Chondrocyte (in vitro differentiated cells): ENCODE measurements around the gene PRKAG3. TPM values are rescaled to one million over a fixed set of nuclear protein-coding genes. Genes with fewer than 3 reads are reported as not detected.

Experiments
- DNase-seq: peaks from one replicate; pipeline ENCODE4 v3.0.0; 2021; ENCODE audit warnings: mixed read lengths, low spot score
- H3K27ac Mint-ChIP-seq: one replicate; pipeline ENCODE4 v1.8.0; 2021; ENCODE audit warnings: mild to moderate bottlenecking, moderate library complexity, mixed read lengths; ENCODE audit not compliant: unreplicated experiment
- H3K27me3 Mint-ChIP-seq: 2 replicates; pipeline ENCODE4 v1.8.0; 2021; ENCODE audit warnings: low read depth, mixed read lengths
- H3K36me3 Mint-ChIP-seq: 2 replicates; pipeline ENCODE4 v1.8.0; 2021; ENCODE audit warnings: low read depth, mixed read lengths
- H3K4me1 Mint-ChIP-seq: 2 replicates; pipeline ENCODE4 v1.8.0; 2021; ENCODE audit warnings: low read depth, mild to moderate bottlenecking, mixed read lengths
- H3K4me3 Mint-ChIP-seq: one replicate; pipeline ENCODE4 v1.8.0; 2021; ENCODE audit warnings: mild to moderate bottlenecking, moderate library complexity, mixed read lengths; ENCODE audit not compliant: unreplicated experiment
- H3K9me3 Mint-ChIP-seq: 2 replicates; pipeline ENCODE4 v1.8.0; 2021; ENCODE audit warnings: low read depth, mixed read lengths
- total RNA-seq: library from RNA; stranded (reverse); gene quantifications from 3 replicates; pipeline ENCODE4 v1.2.1, GENCODE V29; 2021
- TF ChIP-seq, protein P1 (sequence below): fragments of 200-600 bp; sonication (generic); IDR thresholded peaks from 2 replicates; pipeline ENCODE4 v1.5.0; 2021; ENCODE audit warnings: antibody characterized with exemption, mild to moderate bottlenecking, moderate library complexity

PRKAG3 gene
- total RNA-seq, 1 donor from 2014 or later: not detected

- Mint-ChIP-seq H3K27me3 (peaks cover 62% of the 10 kb centered on the region), H3K36me3 (no peaks in the 10 kb centered on the region), H3K4me1 (peaks cover 10% of the 10 kb centered on the region), H3K27ac (no peak overlapping the region), H3K4me3 (no peak overlapping the region), H3K9me3 (no peaks in the 10 kb centered on the region)
- TF ChIP-seq, protein P1, sequence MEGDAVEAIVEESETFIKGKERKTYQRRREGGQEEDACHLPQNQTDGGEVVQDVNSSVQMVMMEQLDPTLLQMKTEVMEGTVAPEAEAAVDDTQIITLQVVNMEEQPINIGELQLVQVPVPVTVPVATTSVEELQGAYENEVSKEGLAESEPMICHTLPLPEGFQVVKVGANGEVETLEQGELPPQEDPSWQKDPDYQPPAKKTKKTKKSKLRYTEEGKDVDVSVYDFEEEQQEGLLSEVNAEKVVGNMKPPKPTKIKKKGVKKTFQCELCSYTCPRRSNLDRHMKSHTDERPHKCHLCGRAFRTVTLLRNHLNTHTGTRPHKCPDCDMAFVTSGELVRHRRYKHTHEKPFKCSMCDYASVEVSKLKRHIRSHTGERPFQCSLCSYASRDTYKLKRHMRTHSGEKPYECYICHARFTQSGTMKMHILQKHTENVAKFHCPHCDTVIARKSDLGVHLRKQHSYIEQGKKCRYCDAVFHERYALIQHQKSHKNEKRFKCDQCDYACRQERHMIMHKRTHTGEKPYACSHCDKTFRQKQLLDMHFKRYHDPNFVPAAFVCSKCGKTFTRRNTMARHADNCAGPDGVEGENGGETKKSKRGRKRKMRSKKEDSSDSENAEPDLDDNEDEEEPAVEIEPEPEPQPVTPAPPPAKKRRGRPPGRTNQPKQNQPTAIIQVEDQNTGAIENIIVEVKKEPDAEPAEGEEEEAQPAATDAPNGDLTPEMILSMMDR: no peak
- no peak for DNase-seq
These were observed 44.2 kb upstream of the PRKAG3 start for GRCh38 chr2:218875692-218876246.

- Mint-ChIP-seq H3K27me3 (peaks cover 68% of the 10 kb centered on the region), H3K4me1 (peaks cover 8% of the 10 kb centered on the region), H3K27ac (no peak overlapping the region), H3K4me3 (peak overlapping the region; percentile 38), H3K36me3 (no peaks in the 10 kb centered on the region), H3K9me3 (no peaks in the 10 kb centered on the region)
- DNase-seq: no peak
- TF ChIP-seq, protein P1: peak; percentile 11
These were observed 42.0 kb upstream of the PRKAG3 start for GRCh38 chr2:218873359-218874194.

DNA sequence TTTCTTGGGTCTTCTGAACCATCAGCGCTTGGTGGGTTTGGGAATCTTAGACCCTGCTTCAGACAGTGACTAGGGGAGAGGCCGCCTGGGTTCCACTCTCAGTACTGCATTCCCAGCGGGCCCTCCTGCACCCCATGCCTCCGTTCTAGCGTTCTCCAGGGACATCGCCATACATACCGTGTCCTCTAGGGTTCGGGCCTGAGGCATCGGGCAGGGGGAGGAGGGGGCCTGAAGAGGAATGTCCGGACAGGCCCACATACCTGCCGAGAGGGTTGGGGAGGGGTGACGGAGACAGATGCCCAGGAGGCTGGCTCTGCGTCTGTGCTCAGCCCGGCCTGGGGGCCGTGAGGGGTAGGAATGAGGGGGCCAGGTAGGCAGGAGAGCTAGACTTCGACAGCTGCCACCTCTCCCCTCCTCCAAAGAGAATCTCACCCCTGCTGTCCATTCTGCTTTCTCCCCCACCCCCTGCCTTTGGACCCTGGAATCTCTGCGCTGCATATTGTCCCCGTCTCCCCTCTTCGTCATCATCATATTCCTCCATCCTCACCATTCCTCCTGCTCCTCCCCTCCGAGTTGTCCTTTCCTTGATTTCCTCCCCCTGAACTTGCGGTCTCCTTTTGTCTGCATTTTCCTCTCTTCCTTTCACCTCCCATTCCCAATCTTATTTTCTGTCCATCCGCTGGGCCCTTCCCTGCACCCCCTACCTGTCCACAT is 41.2 kb upstream of the PRKAG3 start:
- H3K27me3 Mint-ChIP-seq: peaks cover 70% of the 10 kb centered on the region
- no peaks in the 10 kb centered on the region for H3K9me3 Mint-ChIP-seq
- no peak for DNase-seq
- H3K4me1 Mint-ChIP-seq: peaks cover 8% of the 10 kb centered on the region
- H3K36me3 Mint-ChIP-seq: no peaks in the 10 kb centered on the region
- no peak overlapping the region for H3K27ac Mint-ChIP-seq
- TF ChIP-seq, protein P1: no peak
- H3K4me3 Mint-ChIP-seq: peak overlapping the region; percentile 38

DNA sequence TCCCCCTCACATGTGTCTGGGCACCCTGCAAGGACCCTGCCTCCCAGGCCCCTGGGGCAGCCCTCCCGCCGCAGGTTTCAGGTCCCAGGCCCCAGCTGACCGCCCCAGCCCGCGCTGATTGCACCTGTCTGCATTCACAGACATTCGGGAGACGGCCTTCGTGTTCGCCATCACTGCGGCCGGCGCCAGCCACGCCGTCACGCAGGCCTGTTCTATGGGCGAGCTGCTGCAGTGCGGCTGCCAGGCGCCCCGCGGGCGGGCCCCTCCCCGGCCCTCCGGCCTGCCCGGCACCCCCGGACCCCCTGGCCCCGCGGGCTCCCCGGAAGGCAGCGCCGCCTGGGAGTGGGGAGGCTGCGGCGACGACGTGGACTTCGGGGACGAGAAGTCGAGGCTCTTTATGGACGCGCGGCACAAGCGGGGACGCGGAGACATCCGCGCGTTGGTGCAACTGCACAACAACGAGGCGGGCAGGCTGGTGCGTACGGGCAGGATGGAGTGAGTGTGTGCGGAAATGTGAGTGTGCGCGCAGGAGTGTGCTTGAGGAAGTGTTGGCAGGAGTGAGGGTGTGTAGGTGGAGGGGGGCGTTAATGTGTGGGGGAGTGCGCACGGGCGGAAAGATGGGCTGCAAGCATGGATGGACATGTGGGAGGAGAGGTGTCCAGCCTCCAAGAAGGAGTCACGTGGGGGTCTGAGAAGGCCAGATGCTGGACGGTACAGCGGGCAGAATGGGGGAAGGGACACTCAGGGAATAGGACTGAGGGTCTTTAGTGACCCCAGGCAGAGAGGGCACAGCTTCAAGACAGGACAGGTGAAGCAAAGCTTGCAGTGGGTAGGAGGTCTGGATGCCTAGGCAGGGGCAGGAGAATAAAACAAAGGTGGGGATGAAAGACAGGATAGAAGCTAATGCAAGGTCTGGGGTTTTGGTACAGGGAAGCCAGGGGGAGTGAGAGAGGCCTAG is 40.0 kb upstream of the PRKAG3 start:
- no peak overlapping the region for H3K27ac Mint-ChIP-seq
- H3K36me3 Mint-ChIP-seq: no peaks in the 10 kb centered on the region
- H3K4me3 Mint-ChIP-seq: no peak overlapping the region
- peaks cover 73% of the 10 kb centered on the region for H3K27me3 Mint-ChIP-seq
- DNase-seq: no peak
- H3K4me1 Mint-ChIP-seq: peaks cover 8% of the 10 kb centered on the region
- TF ChIP-seq, protein P1: no peak
- no peaks in the 10 kb centered on the region for H3K9me3 Mint-ChIP-seq
